Muscle layer of colon (tissue), 2 donors: Measurements from ENCODE around the gene DNAJC4.
A peak's percentile ranks its signal among the peaks of the same experiment; 100 is the strongest.
"Not testable (repeated sequence)": the region's sequence is repeated elsewhere in the genome, so short reads cannot be mapped to it uniquely, and the experiment has no call there.

Experiments
- H3K27ac ChIP-seq: one replicate; pipeline ENCODE4 v1.7.0; 2013; ENCODE audit warnings: low read depth, mild to moderate bottlenecking, low read length, moderate library complexity
- H3K27me3 ChIP-seq, 2 donors: one replicate each; pipeline ENCODE4 v1.7.0; 2013; ENCODE audit warnings: low read length in 2 of 2, mild to moderate bottlenecking in 2 of 2; ENCODE audit not compliant: insufficient read depth in 2 of 2, control insufficient read depth in 1 of 2
- H3K36me3 ChIP-seq: one replicate; pipeline ENCODE4 v1.7.0; 2013; ENCODE audit warnings: mild to moderate bottlenecking, low read length; ENCODE audit not compliant: insufficient read depth
- H3K4me1 ChIP-seq: one replicate; pipeline ENCODE4 v1.7.0; 2013; ENCODE audit warnings: mild to moderate bottlenecking, low read length; ENCODE audit not compliant: insufficient read depth
- H3K4me3 ChIP-seq, 2 donors: one replicate each; pipeline ENCODE4 v1.7.0; 2013; ENCODE audit warnings: low read length in 2 of 2, low read depth in 1 of 2, mild to moderate bottlenecking in 1 of 2, moderate library complexity in 1 of 2
- H3K9ac ChIP-seq: one replicate; pipeline ENCODE4 v1.7.0; 2013; ENCODE audit warnings: low read length
- H3K9me3 ChIP-seq: one replicate; pipeline ENCODE4 v1.7.0; 2013; ENCODE audit warnings: mild to moderate bottlenecking, low read length
- donor health status: abdominal sarcoma.
- donor health status: Adenocarcinoma of cecum.

Gene DNAJC4

DNA sequence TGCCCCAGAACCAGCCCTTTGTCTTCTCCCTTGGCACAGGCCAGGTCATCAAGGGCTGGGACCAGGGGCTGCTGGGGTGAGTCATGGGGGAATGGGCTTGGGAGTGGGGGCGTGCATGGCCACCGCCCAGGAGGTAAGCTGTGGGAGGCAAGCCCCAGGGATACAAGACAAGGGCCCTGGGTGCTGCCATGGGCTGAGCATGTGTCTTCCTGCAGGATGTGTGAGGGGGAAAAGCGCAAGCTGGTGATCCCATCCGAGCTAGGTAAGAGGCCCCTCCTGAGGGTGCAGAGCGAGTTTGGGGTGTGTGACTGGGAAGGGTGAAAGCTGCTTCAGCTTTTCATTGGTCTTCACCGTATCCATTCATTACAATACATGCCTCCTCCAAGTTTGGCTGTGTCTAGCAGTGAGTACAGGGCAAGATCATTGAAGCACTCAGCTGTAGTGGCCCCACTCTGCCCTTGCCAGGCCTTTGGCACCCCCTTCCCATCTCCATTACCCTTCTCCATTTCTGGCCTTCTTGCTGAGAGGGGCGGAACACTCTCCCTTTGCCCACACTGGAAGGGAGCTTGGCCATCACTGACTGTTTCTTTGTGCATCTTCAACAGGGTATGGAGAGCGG, 13.0 kb downstream of the DNAJC4 start:
- H3K4me1 ChIP-seq: peaks cover 27% of the 10 kb centered on the region
- no peaks in the 10 kb centered on the region for H3K27me3 ChIP-seq
- no peaks in the 10 kb centered on the region for H3K9me3 ChIP-seq
- no peak overlapping the region for H3K4me3 ChIP-seq
- peaks cover 21% of the 10 kb centered on the region for H3K36me3 ChIP-seq
- H3K9ac ChIP-seq: no peak overlapping the region
- no peak overlapping the region for H3K27ac ChIP-seq

DNA sequence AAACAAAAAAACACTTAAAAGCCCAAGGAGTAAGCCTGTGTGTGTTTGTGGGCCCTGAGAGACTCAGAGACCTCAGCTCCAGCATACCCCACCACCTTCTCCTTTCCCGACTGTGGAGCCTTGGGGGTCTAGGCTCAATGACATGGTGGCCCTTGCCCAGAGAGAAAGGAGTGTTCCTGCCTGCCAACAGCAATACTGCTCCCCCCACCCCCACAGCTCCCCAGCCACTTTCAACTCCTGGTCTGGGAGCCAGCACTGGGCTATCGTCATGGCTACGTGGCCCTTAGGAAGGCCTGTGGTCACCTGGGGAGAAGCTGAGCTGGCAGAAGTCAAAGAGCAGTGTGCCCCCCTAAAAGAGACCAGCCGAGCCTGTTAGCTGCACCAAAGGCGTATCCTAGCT, 13.8 kb downstream of the DNAJC4 start:
- Histone ChIP-seq H3K4me1 (peaks cover 27% of the 10 kb centered on the region), H3K27ac (no peak overlapping the region), H3K9me3 (no peaks in the 10 kb centered on the region), H3K36me3 (peaks cover 14% of the 10 kb centered on the region), H3K4me3 (no peak overlapping the region), H3K9ac (no peak overlapping the region), H3K27me3 (no peaks in the 10 kb centered on the region)

DNA sequence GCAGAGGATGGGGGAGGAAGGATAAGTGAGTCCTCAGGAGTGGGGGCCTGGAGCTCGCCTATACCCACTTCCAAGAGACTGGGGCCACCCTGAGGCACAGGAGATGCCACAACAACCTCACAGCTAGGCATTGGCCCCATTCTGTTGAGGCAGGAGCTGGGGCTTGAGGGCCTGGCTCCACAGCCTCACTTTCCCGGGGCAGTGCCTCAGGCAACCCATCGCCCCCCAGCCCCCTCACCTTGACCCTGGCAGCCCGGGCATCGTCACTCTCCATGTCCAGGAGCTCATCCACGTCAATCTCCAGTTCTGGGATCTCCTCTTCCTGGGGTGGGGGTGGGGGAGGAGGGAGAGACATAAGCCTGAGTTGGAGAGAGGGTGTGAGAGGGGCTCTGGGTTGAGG, 14.6 kb downstream of the DNAJC4 start:
- H3K4me1 ChIP-seq: peaks cover 23% of the 10 kb centered on the region
- no peaks in the 10 kb centered on the region for H3K27me3 ChIP-seq
- peak overlapping the region in 1 of 2 donors; percentile 68 for H3K4me3 ChIP-seq
- peak overlapping the region; percentile 61 for H3K9ac ChIP-seq
- H3K36me3 ChIP-seq: peaks cover 13% of the 10 kb centered on the region
- H3K9me3 ChIP-seq: no peaks in the 10 kb centered on the region
- H3K27ac ChIP-seq: peak overlapping the region; percentile 86

- Histone ChIP-seq H3K4me3 (peak overlapping the region; percentile 68 to 72), H3K27ac (peak overlapping the region; percentile 86), H3K4me1 (peaks cover 20% of the 10 kb centered on the region), H3K36me3 (peaks cover 13% of the 10 kb centered on the region), H3K9ac (peak overlapping the region; percentile 61), H3K9me3 (no peaks in the 10 kb centered on the region), H3K27me3 (no peaks in the 10 kb centered on the region)
Observed at GRCh38 chr11:64245401-64245796, 15.1 kb downstream of the DNAJC4 start.

DNA sequence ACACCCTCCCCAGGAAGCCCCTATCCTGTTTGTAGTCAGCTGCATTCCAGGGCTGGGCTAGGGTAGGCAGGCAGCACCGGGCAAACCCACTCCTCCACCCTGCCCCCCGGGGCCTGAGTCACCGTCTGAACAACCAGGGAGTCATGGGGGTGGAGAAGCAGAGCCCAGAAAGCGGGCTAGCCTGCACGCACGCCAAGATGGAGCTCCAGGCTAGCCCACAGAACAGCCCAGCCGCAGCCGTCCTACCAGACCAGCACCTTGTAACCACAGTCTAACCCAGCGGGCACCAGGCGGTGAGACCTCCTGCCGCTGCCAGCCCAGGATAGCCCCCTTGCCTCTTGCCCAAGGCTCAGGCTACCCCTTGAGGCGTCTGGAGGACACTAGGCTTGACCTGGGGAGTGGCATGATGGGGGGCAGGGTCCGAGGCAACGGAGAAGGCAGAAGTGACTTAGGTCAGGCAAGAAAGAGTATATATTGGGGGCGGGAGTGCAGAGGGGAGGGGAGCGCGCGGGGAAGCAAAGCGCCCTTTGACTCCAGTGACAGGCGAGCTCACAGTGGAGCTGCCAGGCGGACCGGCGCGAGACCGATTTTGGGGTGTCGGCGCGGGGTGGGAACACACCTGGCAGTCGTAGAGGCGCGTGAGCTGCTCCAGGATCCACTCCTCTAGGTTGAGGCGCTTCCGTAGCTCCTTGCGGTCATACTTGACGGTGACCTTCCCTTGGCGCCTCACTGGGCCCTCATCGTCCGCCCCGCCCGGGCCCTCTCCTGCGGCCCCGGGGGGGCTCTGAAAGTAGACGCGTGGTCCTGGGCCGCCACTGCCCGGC, 15.7 kb downstream of the DNAJC4 start:
- H3K4me3 ChIP-seq: peak overlapping the region; percentile 68 to 72
- H3K9ac ChIP-seq: peak overlapping the region; percentile 61
- no peaks in the 10 kb centered on the region for H3K27me3 ChIP-seq
- peaks cover 13% of the 10 kb centered on the region for H3K36me3 ChIP-seq
- H3K4me1 ChIP-seq: peaks cover 23% of the 10 kb centered on the region
- H3K27ac ChIP-seq: peak overlapping the region; percentile 86
- no peaks in the 10 kb centered on the region for H3K9me3 ChIP-seq

DNA sequence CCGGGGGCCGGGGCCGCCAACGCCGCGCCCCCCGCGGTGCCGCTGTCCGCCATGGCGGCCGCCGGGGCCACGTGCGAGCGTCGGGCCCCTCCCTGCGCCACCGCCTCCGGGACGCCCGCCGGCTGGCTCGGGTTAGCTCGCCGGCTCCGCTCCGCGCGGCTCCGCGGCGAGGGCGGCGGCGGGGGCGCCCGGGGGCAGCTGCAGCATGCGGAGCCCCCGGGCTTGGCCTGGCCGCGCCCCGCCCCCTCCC, 16.2 kb downstream of the DNAJC4 start:
- Histone ChIP-seq H3K36me3 (peaks cover 13% of the 10 kb centered on the region), H3K4me1 (peaks cover 23% of the 10 kb centered on the region)
- not testable (repeated sequence) for H3K4me3 ChIP-seq, H3K9ac ChIP-seq, H3K9me3 ChIP-seq, H3K27ac ChIP-seq, H3K27me3 ChIP-seq

DNA sequence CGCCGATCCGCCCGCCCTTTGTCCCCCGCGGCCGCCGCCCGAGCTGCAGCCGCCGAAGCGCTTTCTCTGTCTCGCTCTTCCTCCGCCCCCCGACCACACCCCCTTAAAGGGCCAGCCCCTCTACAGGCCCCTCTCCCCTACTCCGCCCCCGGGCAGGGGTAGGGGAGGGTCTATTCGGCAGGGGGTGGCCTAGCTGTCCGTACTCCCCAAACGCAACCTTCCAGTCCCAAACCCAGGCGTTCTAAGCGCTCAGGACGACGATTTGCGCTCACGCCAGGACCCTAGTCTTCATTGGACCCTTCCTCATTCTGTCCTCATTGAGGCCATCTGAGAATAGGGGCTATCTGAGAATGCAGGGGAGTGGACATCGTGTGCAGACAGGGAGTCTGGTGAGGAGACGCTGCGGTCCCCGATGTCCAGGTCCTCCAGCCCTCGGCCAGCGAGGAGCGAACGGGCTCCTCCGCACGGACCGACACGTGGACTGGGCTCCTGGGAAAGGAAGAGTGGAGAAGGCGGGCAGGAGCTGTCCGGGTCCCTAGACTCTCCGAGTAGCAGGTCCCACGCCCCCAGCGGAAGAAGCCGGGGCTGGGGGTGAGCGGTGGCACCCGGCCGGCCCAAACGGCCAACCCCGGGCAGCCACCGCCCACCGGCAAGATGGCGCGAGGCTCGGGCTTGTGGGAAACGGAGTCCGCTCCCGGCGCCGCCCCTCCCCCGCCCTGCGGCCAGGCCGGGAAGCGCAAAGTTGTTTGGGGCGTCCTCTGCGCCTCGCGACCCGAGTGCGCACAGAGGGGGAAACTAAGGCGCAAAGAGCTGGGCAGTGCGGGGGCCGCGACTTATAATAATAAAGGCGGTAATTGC, 16.8 kb downstream of the DNAJC4 start, which contains the start of gene PPP1R14B:
PPP1R14B (minus strand) TSS at position 73 of the 858 bp plus-strand sequence. CDS start 270 bp downstream, outside the sequence.
- peak within 1 kb of the TSS; percentile 72 to 100 for H3K4me3 ChIP-seq
- no peaks in the 10 kb centered on the region for H3K9me3 ChIP-seq
- peak within 1 kb of the TSS; percentile 84 for H3K9ac ChIP-seq
- peaks cover 27% of the 10 kb centered on the region for H3K4me1 ChIP-seq
- peak within 1 kb of the TSS; percentile 86 for H3K27ac ChIP-seq
- no peaks in the 10 kb centered on the region for H3K27me3 ChIP-seq
- peaks cover 13% of the 10 kb centered on the region for H3K36me3 ChIP-seq

DNA sequence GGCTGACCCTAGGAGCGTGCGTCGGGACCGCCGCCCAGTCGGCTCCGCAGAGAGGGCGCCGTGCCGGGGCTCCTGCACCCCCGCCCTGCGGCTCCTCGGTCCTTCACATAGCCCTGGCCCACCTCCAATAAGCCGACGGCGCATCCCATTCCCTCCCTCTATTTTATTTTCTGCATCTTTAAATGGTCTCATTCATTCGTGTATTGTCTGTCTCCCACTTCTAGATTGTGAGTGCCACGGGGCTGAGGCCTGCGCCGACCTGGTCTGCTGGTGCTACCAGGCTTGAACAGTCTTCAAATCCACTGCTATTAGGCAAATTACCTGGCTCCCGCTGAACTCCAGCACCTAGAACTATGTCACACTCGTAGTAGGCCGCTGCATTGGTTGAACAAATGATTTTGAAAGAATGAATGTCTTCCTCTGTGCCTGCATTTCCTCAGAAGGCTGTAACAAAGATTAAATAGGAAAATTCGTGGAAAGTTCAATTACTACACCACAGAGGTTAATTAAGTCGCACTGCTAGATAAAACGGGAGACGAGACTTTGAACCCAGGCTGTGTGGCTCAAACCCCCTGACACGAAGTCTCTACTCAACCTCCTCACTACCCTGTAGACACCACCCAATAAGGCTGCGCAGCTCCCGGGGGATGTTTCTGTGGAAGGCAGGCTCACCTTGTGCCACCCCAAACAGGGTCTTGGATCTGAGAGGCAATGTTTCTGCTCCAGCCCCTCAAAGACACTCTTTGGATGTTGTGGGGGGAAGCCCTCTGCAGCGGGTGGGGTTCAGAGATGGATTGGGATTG, 17.6 kb downstream of the DNAJC4 start:
- H3K4me1 ChIP-seq: peaks cover 35% of the 10 kb centered on the region
- H3K9ac ChIP-seq: no peak overlapping the region

GRCh38 chr11:64248578-64248977, 18.2 kb downstream of the DNAJC4 start:
- peaks cover 38% of the 10 kb centered on the region for H3K4me1 ChIP-seq
- H3K4me3 ChIP-seq: no peak overlapping the region
- H3K36me3 ChIP-seq: peaks cover 8% of the 10 kb centered on the region
- no peak overlapping the region for H3K9ac ChIP-seq
- H3K27me3 ChIP-seq: no peaks in the 10 kb centered on the region
- H3K9me3 ChIP-seq: no peaks in the 10 kb centered on the region
- no peak overlapping the region for H3K27ac ChIP-seq

More for the DNA sequence above, 17.6 kb downstream of the DNAJC4 start:
- H3K9me3 ChIP-seq: no peaks in the 10 kb centered on the region
- H3K36me3 ChIP-seq: peaks cover 13% of the 10 kb centered on the region
- peak overlapping the region; percentile 85 for H3K27ac ChIP-seq
- H3K4me3 ChIP-seq: peak overlapping the region; percentile 66 to 100
- no peaks in the 10 kb centered on the region for H3K27me3 ChIP-seq

DNA sequence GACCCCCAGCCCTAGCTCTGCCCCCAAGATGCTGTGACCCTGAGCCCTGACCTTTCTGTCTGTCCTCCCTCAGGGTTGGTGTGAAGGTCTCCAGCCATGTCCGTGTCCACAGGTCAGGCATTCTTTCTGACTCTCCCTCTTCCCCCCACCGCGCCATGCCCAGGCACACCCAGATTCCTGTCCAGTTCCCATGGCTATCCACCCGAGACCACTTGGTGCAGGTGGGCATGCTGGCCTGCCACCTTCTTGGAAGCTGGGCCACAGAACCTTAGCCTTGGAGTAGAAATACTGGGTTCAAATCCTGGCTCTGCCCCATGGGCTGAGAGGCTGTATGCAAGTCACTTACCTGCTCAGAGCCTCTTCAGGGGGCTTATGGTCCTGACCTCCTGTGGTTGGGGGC, 18.7 kb downstream of the DNAJC4 start:
- Histone ChIP-seq H3K4me3 (no peak overlapping the region), H3K9me3 (no peaks in the 10 kb centered on the region), H3K27ac (no peak overlapping the region), H3K4me1 (peaks cover 38% of the 10 kb centered on the region), H3K36me3 (peaks cover 4% of the 10 kb centered on the region), H3K27me3 (no peaks in the 10 kb centered on the region), H3K9ac (no peak overlapping the region)
